H1 (cell line): ENCODE measurements around the gene SHC1. TPM values are rescaled to one million over a fixed set of nuclear protein-coding genes. Genes with fewer than 3 reads are reported as not detected.
A peak's percentile ranks its signal among the peaks of the same experiment; 100 is the strongest.

ENCODE experiments used
- CTCF ChIA-PET: fragments of 300-600 bp; sonication (Branson Sonifier 250); formaldehyde crosslinking; loops from one replicate; lab custom pipeline; 2021; ENCODE audit not compliant: partially characterized antibody; lab: Charles Lee
- POLR2A ChIA-PET: fragments of 300-600 bp; sonication (Branson Sonifier 250); formaldehyde crosslinking; loops from one replicate; lab custom pipeline; 2021; ENCODE audit warnings: inconsistent platforms; ENCODE audit not compliant: partially characterized antibody; lab: Charles Lee
- DNase-seq, 2 experiments: peaks; one replicate each; pipeline versions ENCODE4 v3.0.0 to v3.0.0-alpha.2; 2010 to 2022; ENCODE audit warnings: low spot score in 2 of 2, low read depth in 1 of 2, mixed read lengths in 1 of 2
- FAIRE-seq: peaks from 2 replicates; lab custom pipeline; 2011; peaks lifted over from hg19 to GRCh38; lab: Jason Lieb, UNC
- H2AFZ ChIP-seq: 2 replicates; pipeline ENCODE4 v1.8.1; 2012; ENCODE audit warnings: low read length, inconsistent platforms
- H2AK5ac ChIP-seq: 2 replicates; pipeline ENCODE4 v1.6.1; 2013; ENCODE audit warnings: low read depth, low read length
- H2BK120ac ChIP-seq: replicated peaks from 2 replicates; pipeline ENCODE3; 2013; ENCODE audit warnings: low read depth, low read length, inconsistent platforms
- H2BK12ac ChIP-seq: 2 replicates; pipeline ENCODE4 v1.6.1; 2013; ENCODE audit warnings: low read depth, low read length
- H2BK15ac ChIP-seq: 2 replicates; pipeline ENCODE4 v1.6.1; 2013; ENCODE audit warnings: low read length
- H2BK20ac ChIP-seq: 2 replicates; pipeline ENCODE4 v1.6.1; 2013; ENCODE audit warnings: low read length
- H2BK5ac ChIP-seq: 2 replicates; pipeline ENCODE4 v1.6.1; 2013; ENCODE audit warnings: low read depth, low read length
- H3K14ac ChIP-seq: 2 replicates; pipeline ENCODE4 v1.6.1; 2013; ENCODE audit warnings: inconsistent platforms; ENCODE audit not compliant: insufficient read length
- H3K18ac ChIP-seq: 2 replicates; pipeline ENCODE4 v1.6.1; 2013; ENCODE audit warnings: low read length; ENCODE audit errors: extremely low read depth
- H3K23ac ChIP-seq: 2 replicates; pipeline ENCODE4 v1.6.1; 2013; ENCODE audit warnings: inconsistent platforms; ENCODE audit not compliant: insufficient read length
- H3K23me2 ChIP-seq: 2 replicates; pipeline ENCODE4 v1.6.1; 2013; ENCODE audit warnings: low read depth, low read length
- H3K27ac ChIP-seq: 2 replicates; pipeline ENCODE4 v1.6.1; 2011; ENCODE audit warnings: low read depth, low read length, inconsistent platforms
- H3K27me3 ChIP-seq, 4 experiments: replicated peaks in 1 of 4; 1 replicate in 1 of 4; 2 replicates in 3 of 4; pipeline versions ENCODE4 v1.6.1 to v1.8.1; 2011 to 2013; ENCODE audit warnings: low read length in 3 of 4, mild to moderate bottlenecking in 3 of 4, inconsistent platforms in 2 of 4, mixed read lengths in 2 of 4, moderate library complexity in 1 of 4; ENCODE audit not compliant: control insufficient read depth in 3 of 4, insufficient read depth in 3 of 4; ENCODE audit errors: extremely low read depth in 1 of 4
- H3K36me3 ChIP-seq, 4 experiments: 2 replicates each; pipeline versions ENCODE4 v1.6.1 to v1.8.1; 2011 to 2013; ENCODE audit warnings: mild to moderate bottlenecking in 4 of 4, low read length in 3 of 4, moderate library complexity in 2 of 4, control low read depth in 1 of 4, inconsistent platforms in 1 of 4; ENCODE audit not compliant: insufficient read depth in 4 of 4, control insufficient read depth in 2 of 4
- H3K4ac ChIP-seq: replicated peaks from 2 replicates; pipeline ENCODE3; 2013; ENCODE audit warnings: low read length, low read depth, mixed read lengths, inconsistent platforms; ENCODE audit not compliant: insufficient read length
- H3K4me1 ChIP-seq, 4 experiments: replicated peaks in 1 of 4; 1 replicate in 1 of 4; 2 replicates in 3 of 4; pipeline versions ENCODE4 v1.6.1 to v1.8.1; 2011 to 2013; ENCODE audit warnings: low read length in 3 of 4, inconsistent platforms in 2 of 4, mixed read lengths in 1 of 4; ENCODE audit not compliant: insufficient read depth in 4 of 4, control insufficient read depth in 3 of 4
- H3K4me2 ChIP-seq, 2 experiments: 2 replicates each; pipeline versions ENCODE4 v1.6.1 to v1.8.1; 2011 to 2013; ENCODE audit warnings: low read depth in 2 of 2, low read length in 2 of 2, control low read depth in 1 of 2, inconsistent platforms in 1 of 2, mild to moderate bottlenecking in 1 of 2; ENCODE audit not compliant: insufficient read depth in 1 of 2
- H3K4me3 ChIP-seq, 4 experiments: fragments of 200-600, 300-600 bp in 1 of 4; sonication (generic), shearing (Covaris generic), sonication (Bioruptor Twin) in 1 of 4; 2 replicates each; pipeline versions ENCODE4 v1.5.1 to v1.8.1; 2011 to 2016; ENCODE audit warnings: low read length in 4 of 4, low read depth in 3 of 4, control low read depth in 2 of 4, inconsistent platforms in 2 of 4, mild to moderate bottlenecking in 2 of 4, mixed read lengths in 1 of 4, moderate library complexity in 1 of 4; ENCODE audit not compliant: insufficient read depth in 2 of 4; ENCODE audit errors: extremely low read depth in 1 of 4
- H3K56ac ChIP-seq: replicated peaks from 2 replicates; pipeline ENCODE3; 2013; ENCODE audit warnings: low read depth, mild to moderate bottlenecking, mixed read lengths, low read length, inconsistent platforms; ENCODE audit not compliant: insufficient read length
- H3K79me1 ChIP-seq: 2 replicates; pipeline ENCODE4 v1.6.1; 2013; ENCODE audit warnings: low read depth, low read length, control low read depth
- H3K79me2 ChIP-seq, 2 experiments: 2 replicates each; pipeline versions ENCODE4 v1.6.1 to v1.8.1; 2012 to 2013; ENCODE audit warnings: low read length in 2 of 2, mild to moderate bottlenecking in 2 of 2, inconsistent platforms in 1 of 2; ENCODE audit not compliant: insufficient read depth in 2 of 2, control insufficient read depth in 1 of 2
- H3K9ac ChIP-seq, 4 experiments: replicated peaks in 1 of 4; 1 replicate in 1 of 4; 2 replicates in 3 of 4; pipeline versions ENCODE4 v1.6.1 to v1.8.1; 2011 to 2013; ENCODE audit warnings: low read depth in 3 of 4, low read length in 3 of 4, control low read depth in 2 of 4, mild to moderate bottlenecking in 2 of 4, moderate library complexity in 2 of 4, inconsistent platforms in 1 of 4; ENCODE audit errors: extremely low read depth in 1 of 4
- H3K9me3 ChIP-seq, 2 experiments: 2 replicates each; pipeline versions ENCODE4 v1.6.1 to v1.8.1; 2012 to 2013; ENCODE audit warnings: mild to moderate bottlenecking in 2 of 2, moderate library complexity in 2 of 2, control low read depth in 1 of 2, inconsistent platforms in 1 of 2, low read depth in 1 of 2, low read length in 1 of 2, mixed read lengths in 1 of 2; ENCODE audit not compliant: insufficient read depth in 2 of 2
- H4K20me1 ChIP-seq, 2 experiments: replicated peaks in 1 of 2; 2 replicates each; pipeline versions ENCODE3 to v1.8.1; 2011 to 2013; ENCODE audit warnings: inconsistent platforms in 2 of 2, low read length in 2 of 2, mild to moderate bottlenecking in 1 of 2; ENCODE audit not compliant: insufficient read depth in 2 of 2, control insufficient read depth in 1 of 2
- H4K5ac ChIP-seq: 2 replicates; pipeline ENCODE4 v1.6.1; 2013; ENCODE audit warnings: low read length, low read depth, mixed read lengths, inconsistent platforms; ENCODE audit not compliant: insufficient read length
- H4K8ac ChIP-seq: 2 replicates; pipeline ENCODE4 v1.8.0; 2013; ENCODE audit warnings: mild to moderate bottlenecking, moderate library complexity, low read length, inconsistent platforms; ENCODE audit not compliant: insufficient read depth; ENCODE audit errors: extremely low read depth
- H4K91ac ChIP-seq: replicated peaks from 2 replicates; pipeline ENCODE3; 2013; ENCODE audit warnings: low read length, mixed read lengths, inconsistent platforms; ENCODE audit not compliant: insufficient read length
- CHD1 ChIP-seq: IDR thresholded peaks from 2 replicates; pipeline ENCODE4 v1.6.1; 2012; ENCODE audit warnings: low read depth, low read length, improper control_type of control experiment
- WGBS, 2 experiments: shearing (Covaris generic) in 1 of 2; methylation state at CpG; one replicate each; pipeline versions ENCODE4 v1.1.6 to v1.1.7; 2013 to 2015; ENCODE audit warnings: low lambda C conversion rate in 2 of 2, mixed read lengths in 2 of 2, inconsistent platforms in 1 of 2, low coverage in 1 of 2, missing lambda C conversion rate in 1 of 2; ENCODE audit not compliant: insufficient replicate concordance in 2 of 2, insufficient coverage in 1 of 2, insufficient read length in 1 of 2; ENCODE audit errors: extremely low coverage in 1 of 2, missing lambda C conversion rate in 1 of 2; 5-methylcytosine and 5-hydroxymethylcytosine counted together
- polyA plus RNA-seq, 7 experiments: library from polyadenylated mRNA; depleted of rRNA in 3 of 7; stranded (reverse) in 5 of 7; unstranded in 2 of 7; fragments of >200 nt in 5 of 7; fragments of 200-250 nt in 2 of 7; gene quantifications; 1 replicate in 5 of 7; 2 replicates in 1 of 7; 4 replicates in 1 of 7; pipeline versions ENCODE4 v1.2.1 to v1.2.3, GENCODE V29; 2011 to 2013; ENCODE audit warnings: missing spikeins in 2 of 7, mixed read lengths in 2 of 7
- total RNA-seq: library from RNA; stranded (reverse); fragmentation: NEBNext Ultra II Directional; extraction: Animal tissue kit (Norgen Biotek cat#: 25700); gene quantifications from 2 replicates; pipeline ENCODE4 v1.2.1, GENCODE V29; 2021

The SHC1 gene
- total and polyA plus RNA-seq, 2 of the 8 experiments (the other 6 are each of a cell fraction or from before 2014, with no cell fraction given), result 177 to 212 TPM

DNA sequence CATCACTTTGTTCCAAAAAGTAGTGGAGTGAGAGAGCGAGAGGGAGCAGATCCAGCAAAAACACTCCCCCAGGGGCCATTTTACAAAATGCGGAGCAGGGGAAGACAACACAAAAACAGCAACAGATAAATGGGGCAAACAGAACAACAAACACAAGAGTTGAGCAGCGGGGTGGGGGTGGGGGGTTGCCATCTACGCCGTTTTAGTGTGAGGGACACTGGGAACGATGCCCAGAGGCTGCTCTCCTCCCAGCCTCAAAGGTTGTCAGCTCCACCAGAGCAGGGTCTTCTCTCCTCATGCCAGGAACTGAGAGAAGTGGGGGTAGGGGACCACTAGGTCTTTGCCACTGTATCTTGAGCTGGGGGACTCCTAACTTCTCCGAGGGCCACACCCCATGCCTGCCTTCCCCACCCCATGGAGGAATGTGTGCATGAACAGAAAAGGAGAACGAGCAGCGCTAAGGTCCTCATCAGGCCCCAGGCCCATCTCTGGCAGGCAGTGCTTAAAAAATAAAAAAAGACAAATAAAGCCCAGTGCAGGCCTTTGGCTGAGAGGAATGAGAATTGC is 13.4 kb downstream of the SHC1 start:
- peaks cover 1 to 10% of the 10 kb centered on the region in 2 experiments for H4K20me1 ChIP-seq
- peak overlapping the region; percentile 92 to 93 for H3K4me2 ChIP-seq
- H3K4ac ChIP-seq, result no peak overlapping the region
- no peak overlapping the region for H2BK20ac ChIP-seq
- H2AFZ ChIP-seq, result no peak overlapping the region
- no peak overlapping the region for H2BK120ac ChIP-seq
- H4K91ac ChIP-seq, result no peak overlapping the region
- POLR2A ChIA-PET, result interaction anchor here (0.7 to 18.6 kb wide), 7 partner anchors 12 to 95 kb away, joined by 3 to 662 read pairs (median 7); partner anchors contain the start of genes ADAM15, CKS1B, FLAD1 and LENEP
- peaks cover 0 to 17% of the 10 kb centered on the region in 2 experiments for H3K79me2 ChIP-seq
- no peak overlapping the region for H4K8ac ChIP-seq
- H3K18ac ChIP-seq, result no peak overlapping the region
- H3K56ac ChIP-seq, result no peak overlapping the region
- CTCF ChIA-PET, result interaction anchor here (1.4 to 9.8 kb wide), 10 partner anchors 13 to 397 kb away, joined by 4 to 132 read pairs (median 8); partner anchors contain the start of genes LENEP and SHC1
- peaks cover 3 to 5% (median 4%) of the 10 kb centered on the region in 4 experiments; a peak in 5 of 8 replicates for H3K36me3 ChIP-seq
- H3K14ac ChIP-seq, result no peak overlapping the region
- H4K5ac ChIP-seq, result no peak overlapping the region
- H3K23me2 ChIP-seq, result peaks cover 5% of the 10 kb centered on the region
- H3K27me3 ChIP-seq, result no peaks in the 10 kb centered on the region; a peak in 2 of 7 replicates
- H2BK5ac ChIP-seq, result no peak overlapping the region
- 70% methylated on average over 9 of the region's 9 CpGs; no CpG with 5 or more reads in 1 of the 2 experiments for WGBS, 2 experiments
- no peaks in the 10 kb centered on the region for H3K9me3 ChIP-seq
- no peak overlapping the region; the same call in 1 of the 2 replicates for H2BK12ac ChIP-seq
- 0 out of 2 replicates have a peak overlapping the region, but pooled peaks have one; percentile 9 for H3K27ac ChIP-seq
- H3K4me1 ChIP-seq, result peaks cover 4 to 28% (median 9%) of the 10 kb centered on the region in 4 experiments
- H3K9ac ChIP-seq, result no peak overlapping the region
- no peak overlapping the region for H2BK15ac ChIP-seq
- peak overlapping the region in 1 of 4 experiments; percentile 77; a peak in 4 of 8 replicates for H3K4me3 ChIP-seq
- no peak for TF ChIP-seq CHD1
- no peak for FAIRE-seq
- H3K23ac ChIP-seq, result no peak overlapping the region
- no peak for DNase-seq
- H2AK5ac ChIP-seq, result no peak overlapping the region
- peaks cover 10% of the 10 kb centered on the region for H3K79me1 ChIP-seq
